ENCODE data around the gene RPL39L.
"Not testable (repeated sequence)": the region's sequence is repeated elsewhere in the genome, so short reads cannot be mapped to it uniquely, and the experiment has no call there.

Gene RPL39L

DNA sequence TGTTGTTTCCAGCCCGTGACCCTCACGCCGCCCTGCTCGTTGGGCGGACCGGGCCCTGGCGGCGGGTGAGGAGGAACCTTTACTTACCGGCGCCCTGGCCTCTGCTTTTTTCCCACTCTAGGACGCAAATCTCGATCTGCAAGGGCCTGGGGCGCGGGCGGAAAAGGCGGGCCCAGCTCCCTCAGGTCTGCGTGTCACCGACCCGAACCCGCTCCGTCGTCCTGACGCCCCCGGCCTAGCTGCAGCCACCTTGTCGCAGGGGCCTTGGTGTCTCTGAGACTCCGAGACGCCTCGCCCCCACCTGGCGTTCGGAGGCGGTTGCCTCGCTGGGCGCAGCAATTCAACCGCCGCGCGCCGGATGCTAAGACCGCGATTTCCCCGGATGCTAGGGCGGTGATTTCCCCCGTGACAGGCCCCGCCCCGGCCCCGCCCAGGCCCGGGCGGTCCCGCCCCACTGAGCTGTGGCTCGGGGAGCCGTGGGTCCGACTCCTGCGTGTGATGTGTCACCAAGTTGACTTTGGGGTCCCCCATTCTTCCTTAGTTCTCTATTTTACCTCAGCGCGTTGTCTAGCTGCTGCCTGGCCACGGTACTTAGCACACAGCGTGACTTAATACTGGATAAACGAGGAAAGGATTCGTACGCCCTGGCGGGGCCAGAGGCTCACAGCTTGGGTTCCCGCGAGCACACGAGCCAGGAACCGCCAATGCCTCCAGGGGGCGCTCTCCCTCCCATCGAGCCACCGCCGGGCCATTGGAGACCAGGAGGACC lies at the start of gene RPL39L:
Gene RPL39L, minus strand, starts transcription at position 371 of the 769 bp plus-strand sequence. CDS start 18,196 bp downstream, outside the sequence.
- DNase-seq, result peak; percentile 65

DNA sequence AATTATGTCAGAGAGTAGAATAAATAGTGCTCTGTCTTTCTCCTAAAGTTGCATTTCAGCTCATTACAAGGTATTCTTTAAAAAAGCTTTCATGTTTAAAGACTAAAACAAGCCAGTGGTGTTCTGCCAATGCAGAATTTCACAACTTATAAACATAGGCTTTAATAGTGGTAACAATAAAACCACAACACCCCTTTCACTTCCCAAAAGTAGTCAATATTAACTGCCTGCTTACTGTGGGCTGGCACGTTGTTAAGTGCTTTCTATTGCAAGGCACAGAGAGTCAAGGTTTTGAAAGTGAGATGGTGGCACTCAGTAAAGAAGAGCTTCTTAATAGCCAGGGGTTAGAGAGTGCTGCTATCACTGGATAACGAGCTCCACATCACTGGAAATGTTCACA lies 49.6 kb upstream of the RPL39L start:
- no peak for DNase-seq

DNA sequence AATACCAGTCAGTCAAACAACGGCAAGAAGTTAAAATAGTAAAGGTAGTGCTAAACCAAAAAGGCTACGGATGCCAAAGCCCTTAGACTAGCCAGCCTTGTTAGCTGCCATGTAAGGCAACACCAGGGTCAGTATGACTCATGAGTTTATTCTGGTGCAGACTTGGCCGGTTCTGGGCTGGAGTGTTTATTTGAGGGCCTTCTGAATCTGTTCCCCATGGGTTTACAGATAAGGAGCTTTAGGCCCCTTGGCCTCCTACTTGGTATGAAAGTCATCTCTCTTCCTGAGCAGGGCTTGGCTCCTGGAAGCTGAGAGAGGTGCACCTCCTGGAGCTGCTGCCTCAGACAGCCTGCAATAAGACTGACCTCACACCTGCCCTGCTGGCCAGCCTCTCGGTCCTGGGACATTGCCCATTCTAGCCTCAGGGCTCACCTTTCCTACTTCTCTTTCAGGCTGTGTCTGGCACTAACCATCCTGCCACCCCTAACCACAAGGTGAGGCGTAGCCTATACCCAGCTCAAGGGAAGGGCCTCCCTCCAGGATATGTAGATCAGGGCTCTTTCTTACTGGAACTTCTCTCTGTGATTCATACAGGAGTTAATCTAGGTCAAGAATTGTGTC lies 47.6 kb upstream of the RPL39L start:
- DNase-seq, result no peak

DNA sequence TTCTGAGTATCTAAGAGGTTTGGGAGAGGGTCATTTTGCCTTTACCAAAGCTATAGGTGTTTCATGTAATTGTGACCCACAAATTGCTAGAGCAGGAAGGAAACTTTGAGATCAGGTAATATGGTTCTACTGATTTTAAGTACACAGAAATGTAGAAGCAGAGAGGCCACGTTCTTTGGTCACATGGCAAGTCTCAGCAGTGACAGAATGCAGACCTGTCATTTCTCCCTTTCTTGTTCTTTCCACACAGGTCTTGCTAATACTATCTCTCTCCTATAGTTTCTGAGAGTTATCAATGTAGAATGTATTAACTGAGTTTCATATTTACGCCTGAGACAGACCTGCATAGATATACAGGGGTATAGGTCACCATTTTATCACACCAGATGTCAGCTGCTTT lies 47.1 kb upstream of the RPL39L start:
- DNase-seq, result no peak

DNA sequence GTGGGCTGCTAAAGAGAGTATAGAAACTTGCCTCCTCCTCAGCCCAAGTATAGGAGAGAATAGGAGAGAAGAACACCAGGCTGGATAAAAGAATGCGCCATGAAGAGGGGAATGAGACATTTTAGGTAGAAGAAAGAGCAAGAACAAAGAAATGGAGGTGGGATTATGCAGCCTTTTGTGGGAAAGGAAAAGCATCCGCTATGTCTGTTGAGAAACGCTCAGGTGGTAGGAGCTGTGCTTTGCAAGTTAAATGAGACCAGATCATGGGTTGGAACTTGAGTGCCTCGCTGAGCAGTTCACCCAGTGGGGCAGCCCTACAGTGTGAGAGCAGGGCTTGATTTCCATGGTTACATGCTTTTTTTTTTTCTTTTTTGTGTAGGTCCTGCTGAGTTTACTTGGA lies 46.5 kb upstream of the RPL39L start:
- DNase-seq, result no peak

DNA sequence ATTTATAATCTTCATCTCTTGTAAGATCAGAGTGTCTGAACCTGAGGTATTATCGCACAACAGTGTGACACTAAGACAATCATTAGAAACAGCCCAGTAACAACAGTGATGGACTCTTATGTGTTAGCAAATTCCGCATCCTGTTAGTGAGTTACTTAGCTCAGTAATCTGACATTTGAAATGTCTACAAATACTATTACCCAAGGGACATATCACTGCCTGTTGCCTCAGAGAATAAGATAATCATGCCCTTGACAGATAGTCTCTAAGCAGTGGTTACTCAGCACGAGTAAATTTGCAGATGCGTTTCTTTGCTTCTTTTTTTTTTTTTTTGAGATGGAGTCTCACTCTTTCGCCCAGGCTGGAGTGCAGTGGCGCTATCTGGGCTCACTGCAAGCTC lies 44.6 kb upstream of the RPL39L start:
- DNase-seq, result no peak

DNA sequence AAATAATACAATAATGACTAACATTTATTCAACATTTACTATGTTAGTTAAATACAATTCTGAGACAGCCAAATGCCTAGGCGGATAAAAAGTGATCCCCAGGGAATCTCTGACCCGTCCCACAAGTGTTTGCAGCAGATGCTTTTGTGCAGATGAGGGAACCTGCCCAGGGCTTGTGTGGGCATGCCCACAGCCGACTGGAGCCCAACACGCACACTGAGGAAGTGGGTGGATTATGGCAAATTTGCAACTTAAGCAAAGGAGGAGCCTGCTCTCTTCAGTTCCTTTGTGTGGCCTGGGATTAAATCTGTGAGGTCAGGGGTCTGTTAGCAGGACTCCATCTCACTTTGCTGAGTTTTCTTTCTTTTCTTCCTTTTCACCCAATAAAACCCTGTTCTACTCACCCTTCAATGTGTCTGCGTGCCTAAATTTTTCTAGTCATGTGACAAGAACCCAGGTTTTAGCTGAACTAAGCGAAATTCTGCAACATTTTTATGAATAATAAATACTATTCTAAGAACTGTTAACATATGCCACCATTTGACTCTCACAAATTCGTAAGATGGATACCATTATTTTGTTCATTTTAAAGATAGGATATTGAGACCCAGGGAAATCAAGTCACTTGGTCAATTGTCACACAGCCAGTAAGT lies 44.0 kb upstream of the RPL39L start:
- DNase-seq, result peak; percentile 29

DNA sequence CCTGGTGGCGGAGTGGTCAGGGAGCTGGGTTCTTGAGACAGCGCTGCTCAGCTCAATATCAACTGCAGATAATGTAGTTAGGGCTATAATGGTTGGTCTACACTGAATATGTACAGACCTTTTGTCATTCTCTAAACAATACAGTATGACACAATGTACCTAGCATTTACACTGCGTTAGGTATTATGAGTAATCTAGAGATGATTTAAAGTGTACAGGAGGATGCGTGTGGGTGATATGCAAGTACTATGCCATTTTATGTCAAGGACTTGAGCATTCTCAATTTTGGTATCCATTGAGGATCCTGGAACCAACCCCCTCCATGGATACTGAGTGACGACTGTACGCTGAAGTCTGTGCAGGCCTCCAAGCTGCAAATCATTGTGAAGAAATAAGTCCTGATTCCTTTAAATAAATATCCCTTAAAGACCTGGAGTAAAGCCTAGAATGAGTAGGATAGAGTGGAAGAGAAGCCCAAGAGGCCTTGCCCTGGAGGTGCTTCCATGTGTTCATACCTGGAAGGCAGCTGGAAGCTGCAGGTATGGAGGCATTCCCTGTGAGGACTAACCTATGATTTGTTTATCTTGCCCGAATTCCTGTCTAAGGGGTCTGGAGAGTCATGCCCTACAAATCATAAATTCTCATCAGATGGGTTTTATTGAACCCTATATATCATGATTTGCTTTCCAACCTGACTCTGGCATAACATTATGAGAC lies 42.3 kb upstream of the RPL39L start:
- no peak for DNase-seq

DNA sequence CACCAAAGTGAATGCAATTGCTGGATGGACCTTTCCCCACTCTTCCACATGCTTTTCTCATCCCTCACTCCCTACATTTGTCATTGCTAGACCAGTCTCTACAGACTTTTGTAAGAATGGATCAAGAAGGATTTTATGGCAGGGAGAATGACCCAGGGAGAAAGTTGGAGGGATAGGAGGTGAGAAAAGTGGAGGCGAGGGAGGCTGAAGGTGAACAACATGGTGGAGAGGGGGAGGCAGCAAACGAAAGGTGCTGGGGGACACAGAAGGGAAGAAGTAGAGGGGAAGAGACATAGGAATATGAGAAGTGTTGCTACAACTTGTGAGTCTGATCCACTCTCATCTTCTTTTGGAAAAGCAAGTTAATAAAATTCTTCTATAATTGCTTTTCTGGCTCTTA lies 33.6 kb upstream of the RPL39L start:
- DNase-seq, result no peak

DNA sequence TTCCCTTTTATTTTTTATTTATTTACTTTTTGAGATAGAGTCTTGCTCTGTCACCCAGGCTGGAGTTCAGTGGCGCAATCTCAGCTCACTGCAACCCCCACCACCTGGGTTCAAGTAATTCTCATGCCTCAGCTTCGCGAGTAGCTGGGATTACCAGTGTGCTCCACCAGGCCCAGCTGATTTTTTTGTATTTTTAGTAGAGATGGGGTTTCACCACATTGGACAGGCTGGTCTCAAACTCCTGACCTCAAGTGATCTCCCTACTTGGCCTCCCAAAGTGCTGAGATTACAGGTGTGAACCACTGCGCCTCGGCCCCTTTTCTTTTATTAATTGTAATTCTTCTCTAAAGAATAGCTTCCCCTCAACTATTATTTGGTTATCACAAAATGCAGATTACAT lies 31.6 kb upstream of the RPL39L start:
- not testable (repeated sequence) for DNase-seq

DNA sequence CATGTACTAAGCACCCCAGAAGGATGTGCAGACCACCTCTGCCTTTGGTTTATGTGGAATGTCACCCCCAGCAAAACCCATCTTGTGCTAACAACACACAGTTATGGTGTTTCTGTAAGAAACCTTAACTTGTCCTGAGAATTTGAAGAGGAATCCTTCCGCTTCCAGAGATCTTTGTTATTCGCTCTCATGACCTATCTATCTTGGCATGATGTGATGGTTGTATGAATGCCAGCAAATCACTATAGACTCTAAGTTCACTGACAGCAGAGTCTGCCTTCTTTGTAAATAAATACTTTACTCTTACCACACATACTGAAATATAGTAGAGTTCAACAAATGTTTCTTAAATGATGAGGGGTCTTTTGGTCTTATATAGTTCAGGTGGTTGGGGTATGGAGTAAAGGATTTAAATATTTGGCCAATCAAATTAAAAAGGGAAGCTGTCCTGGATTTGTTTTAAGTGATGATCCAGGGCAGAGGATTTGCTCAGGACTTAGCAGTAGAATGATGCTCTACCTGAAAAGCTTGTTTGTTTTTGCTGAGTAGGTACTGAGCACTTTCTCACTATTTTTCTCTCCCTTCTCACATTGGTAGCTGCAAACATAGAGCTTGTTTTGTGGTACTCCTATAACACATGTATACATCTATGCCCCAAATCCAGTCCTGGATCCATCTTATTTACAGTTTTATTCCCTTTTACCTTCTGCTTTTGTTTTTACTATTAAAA lies 30.1 kb upstream of the RPL39L start:
- no peak for DNase-seq

DNA sequence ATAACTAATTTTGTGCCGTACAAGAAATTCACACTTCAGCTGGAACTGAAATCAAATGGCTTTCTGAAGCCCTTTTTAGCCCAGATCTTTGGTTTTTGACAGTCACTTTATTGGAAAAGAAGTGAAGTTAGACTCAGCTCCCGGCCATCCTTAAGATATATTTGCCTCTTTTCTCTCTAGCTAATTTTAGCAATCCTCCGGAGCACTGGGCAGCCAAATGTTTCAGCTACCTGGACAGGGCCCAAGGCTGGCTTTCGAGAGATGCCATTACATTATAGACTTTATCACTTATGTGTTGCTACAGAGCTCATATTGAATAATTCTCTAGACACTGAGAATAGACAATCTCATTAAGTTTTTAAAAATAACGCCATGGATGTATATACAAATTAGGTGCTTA lies 28.5 kb upstream of the RPL39L start:
- no peak for DNase-seq

DNA sequence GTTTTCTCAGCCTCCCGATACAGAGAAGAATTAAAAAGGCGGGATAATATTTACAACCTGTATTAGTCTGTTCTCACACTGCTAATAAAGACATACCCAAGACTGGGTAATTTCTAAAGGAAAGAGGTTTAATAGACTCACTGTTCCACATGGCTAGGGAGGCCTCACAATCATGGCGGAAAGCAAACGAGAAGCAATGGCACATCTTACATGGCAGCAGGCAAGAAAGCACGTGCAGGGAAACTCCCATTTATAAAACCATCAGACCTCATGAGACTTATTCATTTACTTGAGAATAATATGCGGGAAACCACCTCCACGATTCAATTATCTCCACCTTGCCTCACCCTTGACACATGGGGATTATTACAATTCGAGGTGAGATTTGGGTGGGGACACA lies 27.5 kb upstream of the RPL39L start:
- DNase-seq, result no peak

DNA sequence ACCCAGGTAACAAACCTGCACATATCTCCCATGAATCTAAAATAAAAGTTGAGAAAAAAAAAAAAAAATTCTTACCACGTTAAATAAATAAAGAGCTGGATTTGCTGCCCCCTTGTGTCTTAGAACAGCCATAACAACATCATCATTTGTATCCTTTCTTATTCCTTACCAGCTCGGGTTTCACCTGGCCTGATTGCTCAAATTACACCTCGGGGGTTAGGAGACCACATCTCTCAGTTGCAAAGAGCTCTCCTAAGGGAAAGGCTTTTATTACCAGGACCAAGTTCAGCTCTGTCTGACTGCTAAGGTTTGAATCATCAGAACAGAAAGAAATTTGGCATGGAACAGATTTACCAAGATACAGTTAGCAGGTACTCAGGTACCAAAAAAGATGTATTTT lies 25.8 kb upstream of the RPL39L start:
- DNase-seq, result peak; percentile 54

DNA sequence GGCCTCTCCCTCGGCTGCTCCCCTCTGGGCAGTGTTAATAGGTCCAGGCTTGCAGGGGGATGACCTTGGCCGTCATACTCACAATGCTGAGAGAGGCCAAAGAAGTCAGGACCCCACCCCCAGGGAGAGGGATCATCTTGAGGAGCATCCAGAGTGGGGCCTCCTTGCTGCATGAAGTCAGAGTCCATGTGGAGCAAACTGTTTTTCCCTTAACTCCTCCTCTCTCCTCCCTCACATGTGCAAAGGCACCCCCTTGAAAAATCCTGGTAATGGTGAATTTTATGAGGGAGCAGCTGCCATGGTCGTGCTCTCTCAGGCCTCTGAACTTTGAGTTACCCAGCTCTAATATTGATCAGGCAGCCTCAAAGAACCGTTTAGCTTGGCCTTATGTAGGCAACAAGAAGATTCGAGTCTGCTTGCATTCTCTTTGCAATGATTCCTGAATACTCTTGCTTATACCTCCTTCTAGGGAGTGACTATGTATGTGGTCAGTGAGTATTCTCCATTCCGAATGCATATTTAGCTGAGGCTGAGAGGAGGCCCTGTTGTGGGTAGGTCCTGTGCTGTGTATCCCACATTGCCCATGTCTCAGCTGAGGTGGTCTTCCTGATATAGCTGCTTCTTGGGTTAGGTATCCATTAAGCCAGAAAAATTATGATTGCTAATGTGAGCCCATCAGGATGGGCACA lies 23.1 kb upstream of the RPL39L start:
- no peak for DNase-seq

DNA sequence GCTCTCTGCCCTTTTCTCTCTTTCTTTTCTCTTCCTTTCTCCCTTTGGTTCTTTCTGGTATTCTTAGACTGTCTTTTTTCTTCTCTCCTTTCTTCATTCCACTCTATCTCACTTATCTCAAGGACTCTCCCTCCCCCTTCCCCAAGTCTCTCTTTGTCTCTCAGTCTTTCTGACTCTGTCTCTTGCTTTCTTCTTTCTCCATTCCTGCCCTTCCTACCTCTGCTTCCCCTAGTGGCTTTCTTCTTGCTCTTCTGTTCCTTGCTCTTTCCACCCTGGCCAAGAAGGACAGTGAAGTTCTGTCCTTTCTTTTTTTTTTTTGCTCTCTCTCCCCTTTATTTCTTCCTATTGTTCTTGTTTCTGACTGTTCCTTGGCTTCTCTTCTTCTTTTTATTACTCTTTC lies 22.3 kb upstream of the RPL39L start:
- no peak for DNase-seq

DNA sequence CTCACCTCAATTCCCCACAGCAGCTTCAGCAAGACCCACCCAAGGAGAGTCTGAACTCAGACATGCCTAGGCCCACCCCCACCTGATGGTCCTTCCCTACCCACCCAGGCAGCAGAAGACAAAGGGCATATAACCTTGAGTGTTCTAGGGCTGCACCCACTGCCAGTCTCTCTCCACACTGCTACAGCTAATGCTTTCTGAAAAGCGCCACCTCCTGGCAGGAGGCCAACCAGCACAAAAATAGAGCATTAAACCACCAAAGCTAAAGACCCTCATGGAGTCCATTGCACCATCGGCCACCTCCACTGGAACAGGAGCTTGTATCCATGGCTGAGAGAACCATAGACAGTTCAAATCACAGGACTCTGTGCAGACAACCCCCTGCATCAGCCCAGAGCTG lies 11.3 kb upstream of the RPL39L start:
- DNase-seq, result no peak

DNA sequence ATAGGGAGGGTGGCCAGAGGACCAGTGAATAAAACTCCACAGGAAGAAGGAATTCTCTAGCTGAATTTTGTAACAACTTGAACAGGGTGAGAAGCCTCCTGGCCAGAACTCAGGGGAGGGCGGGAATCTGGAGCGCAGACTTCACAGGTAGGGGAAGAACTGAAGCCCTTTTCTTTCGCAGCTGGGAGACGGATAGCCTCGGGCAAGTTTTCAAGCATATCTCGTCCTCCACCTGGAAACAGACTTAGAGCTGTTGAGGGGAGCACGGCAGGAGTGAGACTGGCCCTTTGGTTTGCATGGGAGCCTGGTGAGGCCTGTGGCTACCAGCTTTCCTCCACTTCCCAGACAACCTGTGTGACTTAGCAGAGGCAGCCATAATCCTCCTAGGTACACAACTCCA lies 10.9 kb upstream of the RPL39L start:
- no peak for DNase-seq

DNA sequence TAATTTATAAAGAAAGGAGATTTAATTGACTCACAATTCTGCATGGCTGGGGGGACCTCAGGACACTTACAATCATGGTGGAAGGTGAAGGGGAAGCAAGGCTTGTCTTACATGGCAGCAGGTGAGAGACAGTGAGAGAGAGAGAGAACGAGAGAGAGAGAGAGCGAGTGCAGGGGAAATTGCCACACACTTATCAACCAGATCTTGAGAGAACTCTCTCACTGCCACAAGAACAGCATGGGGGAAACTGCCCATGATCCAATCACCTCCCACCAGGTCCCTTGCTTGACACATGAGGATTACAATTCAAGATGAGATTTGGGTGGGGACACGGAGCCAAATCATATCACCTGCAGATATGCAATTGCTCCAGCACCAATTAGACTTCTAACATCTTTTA lies 7.1 kb upstream of the RPL39L start:
- no peak for DNase-seq

DNA sequence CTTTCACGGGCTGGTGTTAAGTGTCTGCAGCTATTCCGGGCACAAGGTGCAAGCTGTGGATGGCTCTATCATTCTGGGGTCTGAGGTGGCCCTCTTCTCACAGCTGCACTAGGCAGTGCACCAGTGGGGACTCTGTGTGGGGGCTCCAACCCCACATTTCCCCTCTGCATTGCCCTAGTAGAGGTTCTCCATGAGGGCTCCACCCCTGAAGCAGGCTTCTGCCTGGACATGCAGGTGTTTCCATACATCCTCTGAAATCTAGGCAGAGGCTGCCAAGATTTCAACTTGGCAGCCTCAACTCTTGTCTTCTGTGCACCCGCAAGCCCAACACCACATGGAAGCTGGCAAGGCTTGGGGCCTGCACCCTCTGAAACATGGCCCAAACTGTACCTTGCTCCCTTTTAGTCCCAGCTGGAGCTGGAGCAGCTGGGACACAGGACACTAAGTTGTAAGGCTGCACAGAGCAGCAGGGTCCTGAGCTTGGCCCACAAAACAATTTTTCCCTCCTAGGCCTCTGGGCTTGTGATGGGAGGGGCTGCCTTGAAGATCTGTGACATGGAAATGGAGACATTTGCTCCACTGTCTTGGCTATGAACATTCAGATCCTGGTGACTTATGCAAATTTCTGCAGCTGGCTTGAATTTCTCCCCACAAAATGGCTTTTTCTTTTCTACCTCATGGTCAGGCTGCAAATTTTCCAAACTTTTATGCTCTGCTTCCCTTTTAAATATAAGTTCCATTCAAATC lies 6.0 kb upstream of the RPL39L start:
- DNase-seq, result no peak

DNA sequence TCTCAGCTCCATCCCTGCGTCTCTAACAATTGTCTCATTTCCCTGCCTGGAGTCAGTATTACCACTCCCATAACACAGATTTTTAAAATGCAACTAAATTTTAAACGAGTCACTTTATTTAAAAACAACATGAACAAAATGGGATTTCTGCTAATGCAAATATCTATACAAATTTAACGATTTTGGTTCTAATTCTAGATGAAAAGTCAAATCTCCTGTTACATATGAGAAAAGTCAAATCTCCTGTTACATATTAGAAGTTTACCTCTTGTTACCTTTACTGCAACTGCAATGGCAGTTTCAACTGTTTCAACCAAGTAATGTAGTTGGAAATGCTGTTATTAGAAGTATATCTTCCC lies 578 bp upstream of the RPL39L start:
- no peak for DNase-seq

DNA sequence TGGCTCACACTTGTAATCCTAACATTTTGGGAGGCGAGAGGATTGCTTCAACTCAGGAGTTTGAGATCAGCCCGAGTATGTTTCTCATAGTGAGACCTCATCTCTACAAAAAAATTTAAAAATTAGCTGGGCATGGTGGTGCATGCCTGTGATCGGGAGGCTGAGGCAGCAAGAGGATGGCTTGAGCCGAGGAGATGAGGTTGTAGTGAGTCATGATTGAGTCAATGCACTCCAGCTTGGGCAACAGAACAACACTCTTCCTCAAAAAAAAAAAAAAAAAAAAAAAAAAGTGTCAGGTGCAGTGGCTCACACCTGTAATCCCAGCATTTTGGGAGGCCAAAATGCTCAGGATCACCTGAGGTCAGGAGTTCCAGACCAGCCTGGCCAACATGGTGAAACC lies 2.4 kb downstream of the RPL39L start:
- DNase-seq, result no peak
